Psoas muscle (tissue), 8 donors: ENCODE results near the gene TLN1. TPM values are rescaled to one million over a fixed set of nuclear protein-coding genes. Genes with fewer than 3 reads are reported as not detected.

Experiments used
- ATAC-seq, 4 donors: fragments of 200-7000 bp; cut with Tn5 transposase; one replicate each; pipeline ENCODE4 v1.9.1; 2020; ENCODE audit warnings: moderate library complexity in 3 of 4, mild to moderate bottlenecking in 2 of 4
- DNase-seq, 2 donors: peaks; one replicate each; pipeline ENCODE4 v3.0.0-alpha.2; 2020
- H3K27ac ChIP-seq: fragments of 200-600 bp; one replicate; pipeline ENCODE4 v1.8.0; 2022
- H3K27me3 ChIP-seq, 3 donors: fragments of 200-600 bp in 1 of 3; one replicate each; pipeline versions ENCODE4 v1.6.1 to v1.8.0; 2013 to 2022; ENCODE audit warnings: low read length in 2 of 3, mild to moderate bottlenecking in 2 of 3, moderate library complexity in 1 of 3; ENCODE audit not compliant: insufficient read depth in 3 of 3
- H3K36me3 ChIP-seq, 2 donors: fragments of 200-600 bp in 1 of 2; one replicate each; pipeline versions ENCODE4 v1.6.1 to v1.8.0; 2013 to 2022; ENCODE audit warnings: low read depth in 1 of 2, mild to moderate bottlenecking in 1 of 2, moderate library complexity in 1 of 2; ENCODE audit not compliant: insufficient read depth in 1 of 2
- H3K4me1 ChIP-seq: fragments of 200-600 bp; one replicate; pipeline ENCODE4 v1.8.0; 2022
- H3K4me3 ChIP-seq: fragments of 200-600 bp; one replicate; pipeline ENCODE4 v1.8.0; 2022; ENCODE audit warnings: mild to moderate bottlenecking
- H3K9me3 ChIP-seq: fragments of 200-600 bp; one replicate; pipeline ENCODE4 v1.8.0; 2022
- WGBS, 3 donors: extraction: QIAGEN DNeasy Blood & Tissue Kit; methylation state at CpG; one replicate each; pipeline versions ENCODE4 v1.1.6 to v1.1.7; 2013; 5-methylcytosine and 5-hydroxymethylcytosine counted together
- intact Hi-C, 2 donors: fragments of 100-400 bp; cut with DNase I; formaldehyde crosslinking; loops; one replicate each; pipeline versions ENCODE4 v1.11.0 to v1.14.2; 2022
- polyA plus RNA-seq, 3 donors: library from polyadenylated mRNA; stranded (reverse); fragments of 200-250 nt; gene quantifications; one replicate each; pipeline ENCODE4 v1.2.3, GENCODE V29; 2013
- total RNA-seq, 4 donors: library from RNA; stranded (reverse); fragmentation: NEBNext Ultra II Directional in 2 of 4; extraction: Animal tissue kit (Norgen Biotek cat#: 25700) in 2 of 4; gene quantifications; one replicate each; pipeline versions ENCODE4 v1.2.1 to v1.2.4, GENCODE V29; 2021 to 2023
- TF ChIP-seq, protein P1 (sequence below): fragments of 200-600 bp; IDR thresholded peaks from one replicate; pipeline ENCODE4 v1.8.0; 2022; ENCODE audit warnings: antibody characterized with exemption
- donor health status: healthy with polysubstance abuse.
- donor health status: DM: no; HTN: no; CAD: no; lungs with moderate emphysema.
- donor health status: Bipolar disorder and iron deficiency.
- donor health status: healthy.
- donor health status: DM: yes; HTN: yes; CAD: no.
- donor health status: DM: no; HTN: no; CAD: no.
- donor health status: DM: no; HTN: no; CAD: no.
- donor health status: DM: yes; HTN: yes; CAD: no.

TLN1 gene
- total and polyA plus RNA-seq, 7 donors: 88.2 to 320 (median 150) TPM

DNA sequence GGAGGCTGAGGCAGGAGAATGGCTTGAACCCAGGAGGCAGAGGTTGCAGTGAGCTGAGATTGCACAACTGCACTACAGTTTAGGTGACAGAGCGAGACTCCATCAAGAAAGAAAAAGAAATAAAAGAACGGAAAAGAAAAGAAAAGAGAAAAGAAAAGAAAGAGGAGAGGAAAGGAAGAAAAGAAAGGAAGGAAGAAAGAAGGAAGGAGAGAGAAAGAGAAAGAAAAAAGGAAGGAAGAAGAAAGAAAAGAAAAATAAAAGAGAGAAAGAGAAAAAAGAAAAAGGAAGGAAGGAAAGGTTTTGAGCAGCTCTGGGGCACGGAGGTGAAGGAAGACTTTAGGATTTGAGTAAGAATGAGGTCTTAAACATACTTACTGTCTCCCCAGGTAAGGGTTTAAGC lies 18.4 kb downstream of the TLN1 start:
- WGBS, 3 donors: 91 to 96% (median 94%) methylated on average over 3 of the region's 3 CpGs
- H3K4me1 ChIP-seq: no peaks in the 10 kb centered on the region
- ATAC-seq (no peak), DNase-seq (no peak)
- intact Hi-C loops: no loop called here
- peaks cover 24 to 99% of the 10 kb centered on the region in 2 donors for H3K36me3 ChIP-seq
- no peak overlapping the region for H3K4me3 ChIP-seq
- TF ChIP-seq, protein P1, sequence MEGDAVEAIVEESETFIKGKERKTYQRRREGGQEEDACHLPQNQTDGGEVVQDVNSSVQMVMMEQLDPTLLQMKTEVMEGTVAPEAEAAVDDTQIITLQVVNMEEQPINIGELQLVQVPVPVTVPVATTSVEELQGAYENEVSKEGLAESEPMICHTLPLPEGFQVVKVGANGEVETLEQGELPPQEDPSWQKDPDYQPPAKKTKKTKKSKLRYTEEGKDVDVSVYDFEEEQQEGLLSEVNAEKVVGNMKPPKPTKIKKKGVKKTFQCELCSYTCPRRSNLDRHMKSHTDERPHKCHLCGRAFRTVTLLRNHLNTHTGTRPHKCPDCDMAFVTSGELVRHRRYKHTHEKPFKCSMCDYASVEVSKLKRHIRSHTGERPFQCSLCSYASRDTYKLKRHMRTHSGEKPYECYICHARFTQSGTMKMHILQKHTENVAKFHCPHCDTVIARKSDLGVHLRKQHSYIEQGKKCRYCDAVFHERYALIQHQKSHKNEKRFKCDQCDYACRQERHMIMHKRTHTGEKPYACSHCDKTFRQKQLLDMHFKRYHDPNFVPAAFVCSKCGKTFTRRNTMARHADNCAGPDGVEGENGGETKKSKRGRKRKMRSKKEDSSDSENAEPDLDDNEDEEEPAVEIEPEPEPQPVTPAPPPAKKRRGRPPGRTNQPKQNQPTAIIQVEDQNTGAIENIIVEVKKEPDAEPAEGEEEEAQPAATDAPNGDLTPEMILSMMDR: no peak
- H3K9me3 ChIP-seq: no peaks in the 10 kb centered on the region
- no peaks in the 10 kb centered on the region for H3K27me3 ChIP-seq
- H3K27ac ChIP-seq: no peak overlapping the region

GRCh38 chr9:35712762-35713400 lies 19.1 kb downstream of the TLN1 start:
- Histone ChIP-seq H3K9me3 (no peaks in the 10 kb centered on the region), H3K4me1 (no peaks in the 10 kb centered on the region), H3K27ac (no peak overlapping the region), H3K27me3 (no peaks in the 10 kb centered on the region), H3K36me3 (peaks cover 24 to 99% of the 10 kb centered on the region in 2 donors), H3K4me3 (no peak overlapping the region)
- TF ChIP-seq, protein P1: no peak
- ATAC-seq (no peak), DNase-seq (no peak)
- 87 to 91% (median 88%) methylated on average over 11 of the region's 11 CpGs for WGBS, 3 donors
- intact Hi-C loops: no loop called here

GRCh38 chr9:35711501-35712428 lies 20.2 kb downstream of the TLN1 start:
- DNase-seq (no peak), ATAC-seq (no peak)
- intact Hi-C loops: no loop called here
- Histone ChIP-seq H3K4me3 (no peak overlapping the region), H3K27me3 (no peaks in the 10 kb centered on the region), H3K4me1 (no peaks in the 10 kb centered on the region), H3K36me3 (peaks cover 28 to 99% of the 10 kb centered on the region in 2 donors), H3K9me3 (no peaks in the 10 kb centered on the region), H3K27ac (no peak overlapping the region)
- 87 to 88% (median 87%) methylated on average over 21 of the region's 21 CpGs for WGBS, 3 donors
- TF ChIP-seq, protein P1: no peak

DNA sequence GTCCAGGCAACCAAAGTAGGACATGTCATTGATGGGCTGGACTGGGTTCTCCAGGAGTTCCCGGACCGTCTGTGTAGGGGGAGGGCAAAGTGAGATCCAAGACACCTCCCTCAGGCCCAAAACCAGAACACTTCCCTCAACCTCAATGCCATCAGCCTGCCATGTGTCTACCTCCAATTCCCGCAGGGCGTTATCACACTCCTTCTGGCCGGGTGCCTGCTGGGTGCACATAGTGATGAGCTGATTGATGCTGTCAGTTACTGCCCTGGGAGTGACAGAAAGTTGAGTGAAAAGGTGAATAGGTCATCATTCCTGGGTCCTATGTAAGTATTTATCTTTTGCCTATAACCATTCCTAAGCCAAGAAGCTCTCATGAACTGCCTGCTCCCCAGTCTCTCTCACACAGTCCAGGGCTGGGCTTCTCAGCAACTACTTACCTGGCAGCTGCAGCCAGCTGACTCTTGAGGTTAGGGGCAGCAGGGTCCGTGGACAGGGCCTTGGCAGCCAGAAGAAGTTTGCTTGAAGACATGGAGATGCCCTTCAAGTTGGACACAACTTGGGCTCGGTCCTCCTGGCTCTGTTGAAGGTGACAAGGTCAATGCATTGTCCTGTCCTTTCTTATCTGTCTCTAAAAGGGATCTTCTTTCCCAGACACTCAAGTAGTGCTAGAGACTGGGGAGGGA lies 21.0 kb downstream of the TLN1 start:
- H3K4me3 ChIP-seq: no peak overlapping the region
- intact Hi-C loops: no loop called here
- no peaks in the 10 kb centered on the region for H3K27me3 ChIP-seq
- WGBS, 3 donors: 63 to 84% (median 64%) methylated on average over 7 of the region's 7 CpGs
- H3K36me3 ChIP-seq: peaks cover 30 to 99% of the 10 kb centered on the region in 2 donors
- DNase-seq (no peak), ATAC-seq (no peak)
- TF ChIP-seq, protein P1: no peak
- H3K9me3 ChIP-seq: no peaks in the 10 kb centered on the region
- no peaks in the 10 kb centered on the region for H3K4me1 ChIP-seq
- no peak overlapping the region for H3K27ac ChIP-seq
